UCSD-AML1 (cell line): ENCODE data around the gene RAC2.

ENCODE experiments used
- DNase-seq: peaks from one replicate; lab custom pipeline; 2025; ENCODE audit not compliant: unreplicated experiment; lab: John Stamatoyannopoulos, UW

RAC2 gene

GRCh38 chr22:37244114-37244921 is at the start of gene RAC2:
Gene RAC2, minus strand, starts transcription at chr22:37244269. Its CDS starts 121 bp downstream, at chr22:37244148.
- peak; percentile 94 for DNase-seq

- no peak for DNase-seq
These were observed 49.1 kb upstream of the RAC2 start for GRCh38 chr22:37293172-37293571.

DNA sequence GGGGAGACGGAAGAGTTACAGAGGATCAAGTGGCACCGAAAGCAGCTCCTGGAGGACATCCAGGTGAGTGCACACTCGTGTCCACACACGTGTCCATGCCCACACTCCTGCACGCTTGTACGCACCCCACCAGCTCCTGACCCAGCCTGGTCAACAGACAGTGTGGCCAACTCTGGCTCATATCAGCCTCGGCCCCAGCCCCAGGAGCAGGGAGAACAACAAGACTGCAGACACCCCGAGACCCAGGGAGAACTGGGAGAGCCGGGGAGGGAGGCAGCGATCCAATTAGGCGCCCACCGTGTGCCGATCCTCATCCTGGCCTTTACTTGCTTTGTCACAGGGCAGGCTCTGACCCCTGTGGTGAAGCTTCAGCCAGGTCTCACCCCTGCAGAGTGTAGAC is 48.6 kb upstream of the RAC2 start:
- no peak for DNase-seq

- DNase-seq = no peak
These were observed 47.7 kb upstream of the RAC2 start for GRCh38 chr22:37291559-37292298.

DNA sequence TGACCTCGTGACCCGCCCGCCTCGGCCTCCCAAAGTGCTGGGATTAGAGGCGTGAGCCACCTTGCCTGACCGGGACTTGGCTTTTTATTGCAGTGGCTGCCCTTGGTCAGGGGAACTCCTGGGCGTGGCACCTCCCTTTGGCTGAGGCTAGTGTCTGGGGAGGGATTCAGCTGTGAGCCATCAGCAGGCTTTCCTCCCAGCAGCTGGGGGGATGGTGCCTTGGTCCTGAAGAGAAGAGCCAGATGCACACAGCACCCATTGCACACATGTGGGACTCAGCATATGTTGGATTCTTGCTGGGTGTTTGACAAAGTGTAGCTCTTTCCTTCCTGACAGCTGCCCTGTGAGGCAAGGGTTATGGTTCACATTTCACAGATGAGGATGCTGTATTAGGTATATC is 46.7 kb upstream of the RAC2 start:
- DNase-seq = no peak

- no peak for DNase-seq
These were observed 45.2 kb upstream of the RAC2 start for GRCh38 chr22:37289156-37289735.

DNA sequence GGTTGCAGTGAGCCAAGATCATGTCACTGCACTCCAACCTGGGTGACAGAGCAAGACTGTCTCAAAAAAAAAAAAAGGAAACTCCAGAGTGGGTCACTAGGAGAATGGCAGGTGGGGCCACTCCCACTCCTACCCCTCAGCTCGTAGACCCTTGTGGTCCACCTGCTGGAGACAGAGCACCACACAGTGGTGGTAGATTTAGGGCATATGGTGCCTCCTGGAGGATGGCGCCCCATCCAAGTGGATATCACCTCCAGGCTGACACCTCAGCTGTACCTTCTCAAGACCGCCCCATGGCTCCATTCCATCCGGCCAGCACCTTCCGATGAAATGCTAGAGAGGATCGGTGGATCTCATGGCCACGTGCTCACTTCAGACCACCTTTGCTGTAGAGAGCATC is 44.5 kb upstream of the RAC2 start:
- DNase-seq = no peak

- DNase-seq = no peak
These were observed 43.5 kb upstream of the RAC2 start for GRCh38 chr22:37287550-37287951.

DNA sequence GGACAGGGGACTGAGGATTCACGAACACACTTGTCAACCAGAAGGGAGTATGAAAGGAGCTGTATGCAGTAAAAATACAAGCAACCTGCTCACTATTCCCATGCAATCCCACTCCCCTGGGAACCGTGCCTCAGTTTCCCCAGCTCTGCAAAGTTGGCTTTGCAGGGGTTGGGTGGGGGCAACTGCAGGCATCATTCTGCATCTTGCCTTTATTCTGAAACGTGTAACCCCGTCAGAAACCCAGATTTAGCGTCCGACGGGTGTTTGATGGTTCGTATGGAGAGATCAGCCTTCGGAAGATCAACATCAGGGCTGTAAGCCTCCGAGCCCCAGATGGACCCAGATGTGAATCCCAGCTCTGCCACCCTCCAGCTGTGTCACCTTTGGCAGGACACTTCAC is 41.9 kb upstream of the RAC2 start:
- no peak for DNase-seq

GRCh38 chr22:37284805-37285355 is 40.8 kb upstream of the RAC2 start:
- DNase-seq = peak; percentile 89

DNA sequence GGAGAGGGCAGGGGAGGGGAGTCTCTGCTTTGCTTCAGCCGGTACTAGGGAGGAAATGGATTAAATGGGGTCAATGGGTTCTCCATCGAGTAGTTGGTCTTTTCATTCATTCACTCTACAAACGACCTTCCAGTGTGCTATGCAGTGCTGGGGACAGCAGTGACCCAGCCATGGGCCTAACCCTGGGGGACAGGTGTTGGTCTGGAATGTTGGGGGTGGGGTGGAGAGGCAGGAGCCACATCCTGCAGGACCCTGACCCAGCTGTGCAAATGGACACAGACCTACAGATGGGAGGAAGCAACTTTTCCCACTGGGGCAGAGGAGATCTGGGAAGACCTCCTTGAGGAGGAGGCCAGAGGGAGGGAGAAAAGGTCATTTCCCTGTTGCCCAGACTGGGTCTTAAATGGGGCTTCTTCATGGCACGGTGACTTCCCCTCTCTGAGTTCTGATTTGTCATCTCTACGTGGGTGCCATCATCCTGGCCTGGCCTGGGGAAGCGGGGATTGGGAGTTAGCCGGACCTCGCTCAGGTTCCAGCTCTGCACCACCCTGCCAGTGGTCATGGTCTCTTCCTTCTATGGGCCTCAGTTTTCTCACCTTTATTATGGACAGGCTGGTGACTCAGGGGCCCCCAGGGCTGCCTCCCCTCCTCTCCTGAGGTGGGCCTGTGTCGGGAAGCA is 40.2 kb upstream of the RAC2 start:
- no peak for DNase-seq

- peak; percentile 67 for DNase-seq
These were observed 39.4 kb upstream of the RAC2 start for GRCh38 chr22:37283393-37283937.

GRCh38 chr22:37282385-37282677 is 38.3 kb upstream of the RAC2 start, which contains the start of gene CYTH4:
Gene CYTH4, plus strand, starts transcription at chr22:37282508. Its CDS starts 62 bp downstream, at chr22:37282570.
- peak; percentile 74 for DNase-seq

GRCh38 chr22:37281646-37282384 is 37.7 kb upstream of the RAC2 start:
- no peak for DNase-seq

- DNase-seq = no peak
These were observed 37.1 kb upstream of the RAC2 start for GRCh38 chr22:37281195-37281594.

DNA sequence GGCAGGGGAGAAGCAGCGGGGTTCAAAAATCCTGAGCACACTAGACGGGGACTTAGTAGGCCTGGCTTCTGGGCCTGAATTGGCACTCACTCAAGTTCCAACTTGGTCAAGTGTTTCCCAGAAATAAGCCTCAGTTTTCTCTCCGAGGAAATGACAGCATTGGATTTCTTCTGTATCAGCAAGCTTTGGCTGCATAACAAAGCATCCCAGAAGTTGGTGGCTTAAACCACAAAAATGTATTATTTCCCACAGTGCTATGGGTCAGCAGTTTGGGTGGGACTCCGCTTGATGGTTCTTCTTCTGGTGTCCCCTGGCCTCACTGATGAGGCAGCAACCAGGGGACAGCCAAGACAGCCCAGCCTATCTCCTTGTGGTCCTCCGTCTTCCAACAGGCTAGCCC is 36.6 kb upstream of the RAC2 start:
- DNase-seq = no peak

DNA sequence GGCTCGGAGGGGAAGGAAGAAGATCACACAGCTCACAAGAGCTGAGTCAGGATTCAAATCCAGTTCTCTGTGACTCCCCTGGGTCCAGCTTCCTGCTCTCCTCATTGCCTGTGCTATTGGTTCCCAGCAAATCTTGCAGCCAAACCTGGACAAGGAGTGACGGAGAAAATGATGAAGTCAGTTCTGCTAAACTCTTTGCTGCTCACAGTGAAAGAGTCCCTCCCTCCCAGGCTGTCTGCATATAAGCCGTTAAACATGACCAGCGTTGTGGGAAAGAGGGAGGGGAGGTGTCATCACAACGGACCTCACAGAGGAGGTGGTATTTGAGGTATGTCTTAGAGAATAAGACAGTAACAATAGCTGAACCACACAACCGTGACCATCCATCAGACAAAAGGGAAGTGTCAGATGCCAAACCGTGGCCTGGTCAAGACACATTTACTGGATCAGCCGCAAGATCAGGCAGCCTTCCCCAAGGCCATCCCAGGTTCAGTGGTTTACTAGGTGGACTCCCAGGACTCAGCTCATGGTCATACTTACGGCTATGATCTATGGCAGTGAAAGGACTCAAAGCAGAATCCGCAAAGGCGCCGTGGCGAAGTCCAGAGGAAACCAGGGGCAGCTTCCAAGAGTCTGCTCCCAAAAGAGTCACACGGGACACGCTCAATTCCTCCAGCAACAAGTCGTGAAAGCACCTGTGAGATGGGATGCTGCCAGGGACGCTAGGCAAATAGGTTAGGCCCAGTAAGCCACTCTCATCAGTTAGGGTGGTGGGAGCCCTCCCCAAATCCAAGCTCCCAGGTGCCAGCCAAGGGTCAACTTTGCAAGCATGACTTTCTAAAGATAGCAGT is 35.5 kb upstream of the RAC2 start:
- peak; percentile 29 for DNase-seq

DNA sequence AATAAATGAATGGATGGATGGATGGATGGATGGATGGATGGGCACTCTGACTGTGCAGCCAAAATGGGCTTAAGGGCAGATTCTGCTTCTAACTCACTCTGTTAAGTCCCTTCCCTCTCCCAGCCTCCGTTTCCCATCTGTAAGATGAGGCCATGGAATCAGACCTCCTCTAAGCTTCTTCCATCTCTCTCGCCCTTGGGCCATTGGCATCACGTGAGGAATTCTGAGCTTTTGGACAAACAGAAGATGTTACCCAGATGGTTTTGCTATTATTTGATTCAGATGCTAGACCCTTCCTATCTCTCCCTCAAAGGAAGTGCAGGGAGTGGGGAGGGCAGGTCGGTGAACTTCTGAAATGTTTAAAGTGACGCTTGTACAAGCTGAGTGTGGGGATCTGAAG is 34.2 kb upstream of the RAC2 start:
- DNase-seq = no peak

DNA sequence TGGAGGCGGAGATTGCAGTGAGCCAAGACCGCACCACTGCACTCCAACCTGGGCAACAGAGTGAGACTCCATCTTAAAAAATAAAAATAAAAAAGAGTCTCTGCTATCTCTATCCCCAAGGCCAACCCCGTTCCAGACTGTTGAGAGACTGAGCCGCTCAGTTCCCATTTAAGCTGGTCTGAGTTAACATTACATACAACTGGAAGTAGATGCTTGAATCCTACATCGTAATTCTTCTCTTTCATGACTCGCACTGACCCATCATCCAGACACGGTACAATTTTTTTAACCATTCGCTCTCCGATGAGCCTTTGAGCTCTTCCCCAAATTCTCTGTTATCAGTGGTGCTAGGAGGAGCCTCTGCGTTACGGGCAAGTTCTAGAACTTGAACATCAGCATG is 33.3 kb upstream of the RAC2 start:
- no peak for DNase-seq
